Right atrium auricular region (tissue), 2 donors: ENCODE data around the gene BASP1. TPM values are rescaled to one million over a fixed set of nuclear protein-coding genes. Genes with fewer than 3 reads are reported as not detected.

ENCODE experiments used
- DNase-seq: peaks from one replicate; pipeline ENCODE4 v3.0.0-alpha.2; 2019; ENCODE audit warnings: low spot score
- H3K27ac ChIP-seq, 2 donors: fragments of 200-600 bp; sonication (generic); 1 replicate in 1 of 2; 2 replicates in 1 of 2; pipeline ENCODE4 v1.5.1; 2016 to 2019
- H3K27me3 ChIP-seq, 2 donors: fragments of 200-600 bp; sonication (generic); one replicate each; pipeline versions ENCODE4 v1.5.1 to v1.6.0; 2017 to 2019
- H3K36me3 ChIP-seq: fragments of 200-600 bp; sonication (generic); one replicate; pipeline ENCODE4 v1.5.1; 2016
- H3K4me1 ChIP-seq, 2 donors: fragments of 200-600 bp; sonication (generic); one replicate each; pipeline versions ENCODE4 v1.5.1 to v1.6.0; 2017 to 2019
- H3K4me3 ChIP-seq, 2 donors: fragments of 200-600 bp; sonication (generic); 1 replicate in 1 of 2; 2 replicates in 1 of 2; pipeline ENCODE4 v1.5.1; 2017 to 2019; ENCODE audit warnings: mild to moderate bottlenecking in 1 of 2, moderate library complexity in 1 of 2
- H3K9me3 ChIP-seq, 2 donors: fragments of 200-600 bp; sonication (generic); one replicate each; pipeline ENCODE4 v1.5.1; 2019
- total RNA-seq, 2 donors: library from RNA; depleted of rRNA; stranded (reverse); fragments of >200 nt; gene quantifications; one replicate each; pipeline ENCODE4 v1.1.0, GENCODE V29; 2016
- TF ChIP-seq, protein P1 (sequence below), 2 donors: fragments of 200-600 bp; sonication (generic); IDR thresholded peaks; one replicate each; pipeline ENCODE4 v1.5.1; 2019; ENCODE audit warnings: antibody characterized with exemption in 2 of 2

Gene BASP1
- 10 to 100 TPM in 1 of 2 donors, 1 to 10 TPM in 1; 8.3 to 18.4 TPM for total RNA-seq

DNA sequence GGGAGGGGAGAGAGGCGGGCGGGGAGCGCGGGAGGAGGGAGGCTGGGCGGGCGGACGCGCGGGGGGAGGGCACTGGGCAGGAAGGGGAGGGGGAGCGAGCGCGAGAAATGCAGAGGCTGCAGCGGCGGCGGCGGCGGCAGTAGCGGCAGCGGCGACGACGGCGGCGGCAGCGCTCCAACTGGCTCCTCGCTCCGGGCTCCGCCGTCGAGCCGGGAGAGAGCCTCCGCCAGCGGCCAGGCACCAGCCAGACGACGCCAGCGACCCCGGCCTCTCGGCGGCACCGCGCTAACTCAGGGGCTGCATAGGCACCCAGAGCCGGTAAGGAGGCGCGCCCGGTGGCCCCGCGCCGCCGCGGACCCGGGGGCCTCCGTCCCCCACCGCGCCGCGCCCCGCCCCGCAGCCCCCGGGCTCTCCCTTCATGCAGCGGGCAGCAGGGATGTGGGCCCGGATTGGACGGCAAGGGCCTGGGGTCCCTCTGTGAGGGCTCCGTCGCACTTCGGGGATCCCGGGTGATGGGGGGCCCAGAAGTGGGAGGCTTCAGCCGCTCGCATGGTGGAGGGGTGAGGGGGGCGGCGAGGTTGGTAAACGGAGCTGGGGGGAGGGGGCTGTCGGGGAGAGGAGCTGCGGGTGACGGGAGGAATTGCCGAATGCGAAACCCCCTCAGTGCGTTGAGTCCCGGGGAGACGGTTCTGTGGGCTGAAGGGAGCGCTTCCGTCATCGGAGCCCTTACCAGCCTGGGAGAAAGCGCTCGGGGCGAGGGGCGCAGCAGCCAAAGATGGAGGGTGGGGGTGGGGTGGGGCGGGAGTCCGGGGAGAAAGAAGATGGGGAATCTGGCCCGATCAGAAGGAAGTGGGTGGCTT, at the start of gene BASP1:
Gene BASP1 (plus strand): TSS at position 139 of the 860 bp plus-strand sequence. CDS start 57,586 bp downstream, outside the sequence.
- no peaks in the 10 kb centered on the region for H3K9me3 ChIP-seq
- no peak for DNase-seq
- no peaks in the 10 kb centered on the region for H3K27me3 ChIP-seq
- H3K4me3 ChIP-seq, result peak within 1 kb of the TSS; percentile 30 to 53
- H3K4me1 ChIP-seq, result peaks cover 0 to 26% of the 10 kb centered on the region in 2 donors
- TF ChIP-seq, protein P1, sequence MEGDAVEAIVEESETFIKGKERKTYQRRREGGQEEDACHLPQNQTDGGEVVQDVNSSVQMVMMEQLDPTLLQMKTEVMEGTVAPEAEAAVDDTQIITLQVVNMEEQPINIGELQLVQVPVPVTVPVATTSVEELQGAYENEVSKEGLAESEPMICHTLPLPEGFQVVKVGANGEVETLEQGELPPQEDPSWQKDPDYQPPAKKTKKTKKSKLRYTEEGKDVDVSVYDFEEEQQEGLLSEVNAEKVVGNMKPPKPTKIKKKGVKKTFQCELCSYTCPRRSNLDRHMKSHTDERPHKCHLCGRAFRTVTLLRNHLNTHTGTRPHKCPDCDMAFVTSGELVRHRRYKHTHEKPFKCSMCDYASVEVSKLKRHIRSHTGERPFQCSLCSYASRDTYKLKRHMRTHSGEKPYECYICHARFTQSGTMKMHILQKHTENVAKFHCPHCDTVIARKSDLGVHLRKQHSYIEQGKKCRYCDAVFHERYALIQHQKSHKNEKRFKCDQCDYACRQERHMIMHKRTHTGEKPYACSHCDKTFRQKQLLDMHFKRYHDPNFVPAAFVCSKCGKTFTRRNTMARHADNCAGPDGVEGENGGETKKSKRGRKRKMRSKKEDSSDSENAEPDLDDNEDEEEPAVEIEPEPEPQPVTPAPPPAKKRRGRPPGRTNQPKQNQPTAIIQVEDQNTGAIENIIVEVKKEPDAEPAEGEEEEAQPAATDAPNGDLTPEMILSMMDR (IDR thresholded peaks at IDR 0.05), result no peak
- peak within 1 kb of the TSS; percentile 6 to 44 for H3K27ac ChIP-seq
- no peaks in the 10 kb centered on the region for H3K36me3 ChIP-seq

DNA sequence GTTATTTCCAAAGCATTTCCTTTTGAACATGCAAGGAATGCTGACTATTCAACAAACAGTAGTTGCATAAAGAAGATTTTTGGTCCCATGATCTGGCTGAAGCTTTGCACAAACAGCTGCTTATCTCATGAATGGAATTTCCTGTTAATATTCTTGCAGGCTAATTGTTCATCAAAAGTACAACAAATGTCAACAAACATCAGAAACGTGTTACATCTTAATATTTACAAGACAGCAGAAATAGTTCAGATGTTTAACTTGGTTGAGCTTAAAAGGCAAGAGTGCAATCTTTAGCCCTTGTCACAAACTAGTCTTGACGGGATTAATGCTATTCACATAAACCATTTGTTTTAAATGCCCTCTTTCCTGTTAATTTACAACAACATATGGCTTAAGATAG, 47.9 kb upstream of the BASP1 start:
- DNase-seq, result no peak
- no peak overlapping the region for H3K4me3 ChIP-seq
- H3K9me3 ChIP-seq, result no peaks in the 10 kb centered on the region
- TF ChIP-seq, protein P1 (IDR thresholded peaks at IDR 0.05), result no peak
- H3K27me3 ChIP-seq, result no peaks in the 10 kb centered on the region
- H3K4me1 ChIP-seq, result peaks cover 0 to 14% of the 10 kb centered on the region in 2 donors
- H3K27ac ChIP-seq, result no peak overlapping the region
- no peaks in the 10 kb centered on the region for H3K36me3 ChIP-seq

- TF ChIP-seq, protein P1 (IDR thresholded peaks at IDR 0.05), result no peak
- DNase-seq, result no peak
- Histone ChIP-seq H3K27me3 (no peaks in the 10 kb centered on the region), H3K36me3 (no peaks in the 10 kb centered on the region), H3K4me3 (no peak overlapping the region), H3K4me1 (peaks cover 0 to 14% of the 10 kb centered on the region in 2 donors), H3K9me3 (no peaks in the 10 kb centered on the region), H3K27ac (no peak overlapping the region)
Observed at GRCh38 chr5:17172791-17173190, 44.6 kb upstream of the BASP1 start.

DNA sequence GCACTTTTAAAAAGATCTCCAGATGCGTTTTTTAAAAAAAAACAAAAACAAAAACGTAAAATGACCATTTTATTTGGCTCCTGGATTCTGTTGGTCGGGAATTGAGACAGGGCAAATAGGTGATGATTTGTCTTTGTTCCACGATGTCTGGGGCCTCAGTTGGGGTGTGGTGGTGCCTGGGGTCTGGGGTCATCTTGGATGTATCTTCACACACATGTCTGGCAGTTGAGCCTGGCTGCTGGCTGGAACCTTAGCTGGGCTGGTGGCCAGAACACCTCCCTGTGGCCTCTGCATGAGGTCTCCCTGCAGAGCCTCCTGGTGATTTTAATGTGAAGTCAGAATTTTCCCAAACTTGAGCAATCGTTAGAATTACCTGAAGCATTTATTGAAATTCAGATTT, 42.5 kb upstream of the BASP1 start:
- Histone ChIP-seq H3K36me3 (no peaks in the 10 kb centered on the region), H3K27me3 (no peaks in the 10 kb centered on the region), H3K4me1 (peaks cover 0 to 5% of the 10 kb centered on the region in 2 donors), H3K4me3 (no peak overlapping the region), H3K27ac (no peak overlapping the region), H3K9me3 (no peaks in the 10 kb centered on the region)
- TF ChIP-seq, protein P1 (IDR thresholded peaks at IDR 0.05), result no peak
- no peak for DNase-seq

DNA sequence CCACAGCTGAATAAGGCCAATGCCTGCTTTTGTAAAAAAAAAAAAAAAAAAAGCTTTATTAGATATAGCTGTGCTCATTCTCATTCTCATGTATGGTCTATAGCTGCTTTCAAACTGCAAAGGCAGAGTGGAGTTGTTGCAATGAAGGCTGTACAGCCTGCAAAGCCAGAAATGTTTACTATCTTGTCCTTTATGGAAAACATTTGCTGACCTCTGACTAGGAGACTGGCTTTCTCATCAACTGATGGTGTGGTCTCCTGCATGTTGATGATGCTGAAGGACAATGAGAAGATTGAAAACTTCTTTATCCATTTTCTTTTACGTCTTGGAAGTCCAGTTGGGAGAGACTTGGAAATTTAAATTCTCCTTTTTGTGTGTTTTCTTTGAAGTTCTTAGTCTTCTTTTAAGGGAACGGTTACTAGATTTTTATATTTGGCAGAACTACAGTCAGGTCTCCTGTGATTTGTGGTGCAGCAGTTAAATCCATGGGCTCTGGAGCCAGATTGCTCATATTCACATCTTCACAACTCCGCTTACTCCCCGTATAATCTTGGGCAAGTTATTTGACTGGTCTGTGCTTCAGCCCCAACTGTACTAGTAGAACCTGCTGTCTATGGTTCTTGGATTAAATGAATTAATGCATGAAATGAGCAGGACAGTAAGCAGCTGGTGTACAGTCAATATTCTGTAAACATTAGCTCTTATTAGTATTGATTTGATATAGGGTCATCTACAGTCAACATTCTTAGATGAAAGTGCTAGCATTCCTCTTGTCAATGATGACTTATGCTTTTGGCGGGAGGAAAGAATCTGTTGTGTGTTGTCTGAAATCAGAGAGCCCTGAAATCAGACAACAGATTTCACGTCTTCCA, 39.7 kb upstream of the BASP1 start:
- H3K9me3 ChIP-seq, result no peaks in the 10 kb centered on the region
- TF ChIP-seq, protein P1 (IDR thresholded peaks at IDR 0.05), result no peak
- no peaks in the 10 kb centered on the region for H3K36me3 ChIP-seq
- no peaks in the 10 kb centered on the region for H3K27me3 ChIP-seq
- H3K4me1 ChIP-seq, result no peaks in the 10 kb centered on the region
- no peak overlapping the region for H3K4me3 ChIP-seq
- DNase-seq, result no peak
- no peak overlapping the region for H3K27ac ChIP-seq
